ENCODE results near the gene PPP2CA. TPM values are rescaled to one million over a fixed set of nuclear protein-coding genes. Genes with fewer than 3 reads are reported as not detected.

PPP2CA gene
- total and polyA plus RNA-seq, 2 of the 8 experiments (the other 6 are each of a cell fraction or from before 2014, with no cell fraction given), result 75.0 to 205 TPM

GRCh38 chr5:134148316-134148715, 77.6 kb downstream of the PPP2CA start:
- H3K4me2 ChIP-seq (ENCODE audit: insufficient read depth in 1 of 2, low read depth in 2 of 2, low read length in 2 of 2), result no peak overlapping the region
- ChIA-PET POLR2A (ENCODE audit: partially characterized antibody) (interaction anchor here (0.8 to 3.4 kb wide), 3 partner anchors 17 to 73 kb away, joined by 3 to 18 read pairs (median 3); partner anchors contain the start of gene SKP1), CTCF (ENCODE audit: partially characterized antibody) (interaction anchor here (1.9 to 24.3 kb wide), 6 partner anchors 7 to 141 kb away, joined by 10 to 629 read pairs (median 40); no protein-coding TSS in a partner anchor)
- H3K23me2 ChIP-seq (ENCODE audit: low read depth, low read length), result no peaks in the 10 kb centered on the region
- H2BK120ac ChIP-seq (replicated peaks; ENCODE audit: low read depth, low read length), result no peak overlapping the region
- peak in 1 of 2 experiments; percentile 38 for DNase-seq (ENCODE audit: low read depth in 1 of 2, low spot score in 2 of 2)
- no peak overlapping the region for H3K4me3 ChIP-seq (ENCODE audit: extremely low read depth in 1 of 4, insufficient read depth in 2 of 4, low read depth in 3 of 4, low read length in 4 of 4)
- H3K23ac ChIP-seq (ENCODE audit: insufficient read length), result no peak overlapping the region
- peaks cover 12 to 29% of the 10 kb centered on the region in 2 experiments for H4K20me1 ChIP-seq (replicated peaks in 1 of 2; ENCODE audit: control insufficient read depth in 1 of 2, insufficient read depth in 2 of 2, low read length in 2 of 2)
- no peak overlapping the region for H2AFZ ChIP-seq (ENCODE audit: low read length)
- H3K79me1 ChIP-seq (ENCODE audit: low read depth, low read length), result peaks cover 2% of the 10 kb centered on the region; the same call in 1 of the 2 replicates
- no peak overlapping the region for H3K27ac ChIP-seq (ENCODE audit: low read depth, low read length)
- no peak overlapping the region for H4K5ac ChIP-seq (ENCODE audit: insufficient read length, low read depth, low read length)
- no peaks in the 10 kb centered on the region for H3K9me3 ChIP-seq (ENCODE audit: insufficient read depth in 2 of 2, low read depth in 1 of 2, low read length in 1 of 2)
- H3K4ac ChIP-seq (replicated peaks; ENCODE audit: insufficient read length, low read depth, low read length), result no peak overlapping the region
- H2BK12ac ChIP-seq (ENCODE audit: low read depth, low read length), result no peak overlapping the region
- FAIRE-seq, result no peak
- H3K18ac ChIP-seq (ENCODE audit: extremely low read depth, low read length), result no peak overlapping the region
- H3K56ac ChIP-seq (replicated peaks; ENCODE audit: insufficient read length, low read depth, low read length), result no peak overlapping the region
- H4K8ac ChIP-seq (ENCODE audit: extremely low read depth, insufficient read depth, low read length), result no peak overlapping the region
- H2BK5ac ChIP-seq (ENCODE audit: low read depth, low read length), result no peak overlapping the region
- no peaks in the 10 kb centered on the region for H3K27me3 ChIP-seq (replicated peaks in 1 of 4; ENCODE audit: control insufficient read depth in 3 of 4, extremely low read depth in 1 of 4, insufficient read depth in 3 of 4, low read length in 3 of 4)
- H3K79me2 ChIP-seq (ENCODE audit: control insufficient read depth in 1 of 2, insufficient read depth in 2 of 2, low read length in 2 of 2), result 0 out of 4 replicates have a peak, but pooled peaks cover 0 to 3% of the 10 kb centered on the region in 2 experiments
- H3K9ac ChIP-seq (replicated peaks in 1 of 4; ENCODE audit: extremely low read depth in 1 of 4, low read depth in 3 of 4, low read length in 3 of 4), result no peak overlapping the region
- no peaks in the 10 kb centered on the region for H3K4me1 ChIP-seq (replicated peaks in 1 of 4; ENCODE audit: control insufficient read depth in 3 of 4, insufficient read depth in 4 of 4, low read length in 3 of 4)
- H3K14ac ChIP-seq (ENCODE audit: insufficient read length), result no peak overlapping the region
- no peak overlapping the region for H2AK5ac ChIP-seq (ENCODE audit: low read depth, low read length)
- no peak overlapping the region for H4K91ac ChIP-seq (replicated peaks; ENCODE audit: insufficient read length, low read length)
- no peak overlapping the region for H2BK20ac ChIP-seq (ENCODE audit: low read length)
- no peak overlapping the region for H2BK15ac ChIP-seq (ENCODE audit: low read length)
- 86% methylated on average over 2 of the region's 2 CpGs; no CpG with 5 or more reads in 1 of the 2 experiments for WGBS, 2 experiments (ENCODE audit: extremely low coverage in 1 of 2, insufficient coverage in 1 of 2, insufficient read length in 1 of 2, insufficient replicate concordance in 2 of 2, low coverage in 1 of 2, low lambda C conversion rate in 2 of 2, missing lambda C conversion rate in 1 of 2)
- H3K36me3 ChIP-seq (ENCODE audit: control insufficient read depth in 2 of 4, insufficient read depth in 4 of 4, low read length in 3 of 4), result peaks cover 8 to 46% (median 34%) of the 10 kb centered on the region in 4 experiments
- TF ChIP-seq TBP (IDR thresholded peaks at IDR 0.05; ENCODE audit: low read depth, low read length) (no peak), ATF2 (IDR thresholded peaks at IDR 0.05; ENCODE audit: low read length) (no peak), E2F6 (IDR thresholded peaks at IDR 0.05) (no peak), SIX5 (IDR thresholded peaks at IDR 0.05; ENCODE audit: low read depth, low read length) (no peak), SP2 (IDR thresholded peaks at IDR 0.05; ENCODE audit: low read length) (no peak), RBBP5 (IDR thresholded peaks at IDR 0.05; ENCODE audit: borderline replicate concordance, low read depth, low read length) (no peak), HDAC2 (IDR thresholded peaks at IDR 0.05; ENCODE audit: borderline replicate concordance in 1 of 2, low read depth in 2 of 2, low read length in 2 of 2) (no peak), POLR2AphosphoS5 (IDR thresholded peaks at IDR 0.05; ENCODE audit: low read depth, low read length) (no peak), SIN3A (conservative IDR thresholded peaks at IDR 0.05 in 1 of 2, IDR thresholded peaks at IDR 0.05 in 1 of 2; ENCODE audit: low read depth in 1 of 2, low read length in 2 of 2) (no peak), USF2 (IDR thresholded peaks at IDR 0.05; ENCODE audit: low read length) (no peak)
